CD4-positive, alpha-beta T cell treated with Interleukin-15 for 1 hour (primary cell): ENCODE measurements around the gene BBS9.

ENCODE experiments used
- DNase-seq: peaks from one replicate; pipeline ENCODE4 v3.0.0-alpha.2; 2020

BBS9 gene

GRCh38 chr7:33628894-33629293, 499.5 kb downstream of the BBS9 start:
- DNase-seq, result no peak

- no peak for DNase-seq
Observed at GRCh38 chr7:33630359-33630758, 501.0 kb downstream of the BBS9 start.

- no peak for DNase-seq
Observed at GRCh38 chr7:33632322-33632721, 503.0 kb downstream of the BBS9 start.

- DNase-seq, result no peak
Observed at GRCh38 chr7:33632840-33633525, 503.6 kb downstream of the BBS9 start.

- DNase-seq, result no peak
Observed at GRCh38 chr7:33634606-33635005, 505.2 kb downstream of the BBS9 start.

- DNase-seq, result no peak
Observed at GRCh38 chr7:33636359-33636758, 507.0 kb downstream of the BBS9 start.

GRCh38 chr7:33639552-33640197, 510.3 kb downstream of the BBS9 start:
- DNase-seq, result no peak

- DNase-seq, result no peak
Observed at GRCh38 chr7:33640741-33641140, 511.4 kb downstream of the BBS9 start.

- no peak for DNase-seq
Observed at GRCh38 chr7:33642312-33642711, 512.9 kb downstream of the BBS9 start.

- no peak for DNase-seq
Observed at GRCh38 chr7:33643530-33643929, 514.2 kb downstream of the BBS9 start.

- DNase-seq, result no peak
Observed at GRCh38 chr7:33644489-33644888, 515.1 kb downstream of the BBS9 start.

GRCh38 chr7:33645104-33645503, 515.7 kb downstream of the BBS9 start:
- DNase-seq, result no peak

- DNase-seq, result no peak
Observed at GRCh38 chr7:33646166-33646565, 516.8 kb downstream of the BBS9 start.

GRCh38 chr7:33646891-33647391, 517.6 kb downstream of the BBS9 start:
- DNase-seq, result no peak

- DNase-seq, result no peak
Observed at GRCh38 chr7:33649476-33650441, 520.4 kb downstream of the BBS9 start.

- DNase-seq, result no peak
Observed at GRCh38 chr7:33650828-33651227, 521.5 kb downstream of the BBS9 start.

GRCh38 chr7:33651998-33652515, 522.7 kb downstream of the BBS9 start:
- no peak for DNase-seq

GRCh38 chr7:33654676-33655075, 525.3 kb downstream of the BBS9 start:
- DNase-seq, result no peak
